HL-60/S4 (cell line): ENCODE measurements around the gene EPHB1.

Source experiments
- in situ Hi-C: fragments of 300-500 bp; cut with MboI; formaldehyde crosslinking; loops from 2 replicates; pipeline ENCODE4 v1.14.3; 2022; ENCODE audit warnings: low sequenced_read_pairs

EPHB1 gene

DNA sequence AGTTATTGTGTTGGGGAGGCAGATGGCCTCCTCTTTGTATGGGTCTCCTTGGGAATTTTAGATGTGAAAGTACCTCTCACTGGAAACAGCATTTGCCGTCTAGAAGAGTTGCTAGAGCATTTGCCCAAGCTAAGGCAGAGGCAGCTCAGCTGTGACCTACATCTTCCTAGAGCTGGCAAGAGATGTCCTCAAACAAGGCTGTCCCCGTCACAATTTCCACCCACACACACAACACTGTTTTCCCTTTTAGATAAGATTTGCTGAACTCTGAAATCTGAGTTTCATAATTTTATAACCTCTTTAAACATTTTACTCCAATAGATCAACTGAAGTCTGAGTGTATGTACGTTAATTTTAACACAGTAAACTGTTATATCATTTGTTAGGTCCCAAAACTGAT is 352.6 kb downstream of the EPHB1 start:
- in situ Hi-C loops, result no loop called here

DNA sequence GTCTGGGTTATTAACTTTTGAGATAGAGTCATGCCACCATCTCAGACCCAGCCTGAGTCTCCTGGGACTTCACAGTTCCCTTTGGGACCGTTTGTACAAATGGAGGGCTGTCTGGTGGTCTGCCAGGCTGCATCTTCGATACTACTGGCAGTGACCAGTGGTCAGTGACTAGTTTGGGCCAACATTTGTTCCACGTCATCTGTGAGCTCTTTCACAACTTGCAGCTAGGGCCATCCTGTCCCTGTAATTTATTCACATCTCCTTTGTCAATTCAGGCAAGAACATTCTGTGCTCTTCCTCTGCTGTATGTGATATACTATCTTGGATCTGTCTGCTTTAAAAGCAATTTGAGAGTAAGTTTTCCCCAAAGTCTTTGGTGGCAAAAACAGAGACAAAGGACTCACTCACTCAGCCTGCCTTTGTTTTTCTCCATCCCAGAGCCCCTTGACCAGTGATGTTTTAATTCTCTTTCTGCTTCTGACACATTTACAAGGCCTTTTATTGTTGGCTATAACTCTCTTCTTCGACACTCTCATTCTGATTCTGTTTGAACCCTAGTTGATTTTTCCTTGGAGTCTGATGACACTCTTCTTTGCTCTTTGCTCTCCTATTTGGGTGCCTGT is 353.4 kb downstream of the EPHB1 start:
- in situ Hi-C loops, result no loop called here

DNA sequence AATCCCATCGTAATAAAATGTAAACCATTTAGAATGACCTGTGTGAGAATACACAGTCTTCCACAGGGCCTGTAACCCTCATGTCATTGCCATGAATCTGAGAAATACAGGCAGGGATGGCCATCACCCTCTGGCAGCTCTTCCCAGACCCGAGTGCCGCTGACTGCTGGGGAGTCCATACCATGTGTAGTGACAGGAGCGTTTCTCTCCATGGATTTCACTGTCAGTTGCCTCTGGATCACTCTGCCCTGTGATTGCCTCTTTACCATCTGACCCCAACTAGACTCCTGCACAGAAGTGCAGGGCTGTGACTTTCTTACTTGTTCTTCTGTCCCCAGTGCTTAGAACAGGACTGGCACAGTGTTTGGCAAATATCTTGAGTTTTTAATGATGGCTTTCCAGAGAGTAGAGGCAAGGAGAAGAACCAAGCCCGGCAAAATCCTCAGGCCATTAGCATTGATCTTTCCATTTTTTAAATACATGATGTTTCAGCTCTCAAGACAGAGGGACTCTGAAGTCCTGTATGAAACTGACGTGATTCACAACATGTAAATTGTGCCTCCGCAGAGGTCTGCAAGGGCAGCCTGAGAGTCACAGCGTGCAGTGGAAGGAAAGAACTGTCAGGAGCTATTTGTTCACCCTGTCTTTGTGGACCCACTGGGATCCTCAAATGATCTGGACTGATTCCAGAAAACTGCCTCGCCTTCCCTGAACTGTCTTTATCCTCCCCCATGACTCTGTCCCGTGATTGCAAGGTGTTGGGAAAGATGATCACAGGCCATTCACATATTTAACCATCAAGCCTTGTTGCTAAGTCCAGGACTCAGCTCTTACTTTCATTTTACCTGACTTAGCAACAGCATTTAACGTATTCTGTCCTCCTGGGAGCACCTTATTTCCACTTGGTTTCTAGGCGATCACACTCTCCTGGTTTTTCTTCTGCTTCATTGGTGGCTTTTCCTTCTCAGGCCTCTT is 354.9 kb downstream of the EPHB1 start:
- in situ Hi-C loops, result no loop called here

DNA sequence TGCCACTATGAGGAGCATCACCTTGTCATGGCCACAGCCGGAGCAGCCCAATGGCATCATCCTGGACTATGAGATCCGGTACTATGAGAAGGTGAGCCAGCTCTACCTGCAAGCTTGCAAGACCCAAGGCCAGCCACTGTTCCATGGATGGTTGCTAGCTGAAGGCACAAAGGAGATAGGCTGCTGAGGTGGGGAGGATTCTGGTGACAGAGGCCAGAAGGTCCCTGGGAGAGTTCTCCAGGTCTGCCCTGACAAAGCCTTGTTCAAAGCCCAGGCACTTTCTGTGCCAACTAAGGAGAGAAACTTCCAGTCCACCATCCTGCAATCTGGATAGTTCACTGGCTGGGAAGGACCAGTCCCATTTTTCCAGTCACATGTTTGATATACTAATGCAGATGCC is 359.1 kb downstream of the EPHB1 start:
- in situ Hi-C loops, result no loop called here

DNA sequence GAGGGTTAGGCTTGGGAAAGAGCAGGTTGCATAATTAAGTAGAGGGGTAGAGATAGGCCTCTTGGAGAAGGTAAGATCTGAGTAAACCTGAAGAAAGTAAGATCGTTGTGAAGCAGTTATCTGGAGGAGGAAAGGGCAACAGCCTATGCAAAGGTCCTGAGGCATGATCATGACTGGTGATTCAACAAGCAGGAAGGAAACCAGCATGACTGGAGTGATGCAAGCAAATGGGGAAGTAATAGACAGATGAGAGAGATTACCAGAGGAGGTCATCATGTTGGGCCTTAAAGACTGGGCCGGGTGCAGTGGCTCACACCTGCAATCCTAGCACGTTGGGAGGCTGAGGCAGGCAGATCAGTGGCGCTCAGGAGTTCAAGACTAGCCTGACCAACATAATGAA is 360.2 kb downstream of the EPHB1 start:
- in situ Hi-C loops, result no loop called here

DNA sequence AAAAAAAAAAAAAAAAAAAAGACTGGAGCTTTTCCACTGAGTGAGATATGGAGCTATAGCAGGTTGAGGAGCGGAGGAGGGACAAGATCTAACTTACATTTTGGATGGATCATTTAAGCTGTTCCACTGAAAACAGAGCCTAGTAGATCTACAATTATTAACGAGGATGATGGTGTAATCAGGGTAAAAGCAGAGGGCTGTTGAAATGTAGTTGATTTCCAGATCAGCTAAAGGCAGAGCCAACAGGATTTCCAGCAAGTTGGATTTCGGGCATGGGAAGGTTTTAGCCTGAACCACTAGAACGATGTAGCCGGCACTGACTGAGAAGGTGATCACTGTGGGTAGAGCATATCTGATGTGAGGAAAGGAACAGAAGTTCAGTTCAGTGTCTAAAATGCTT is 360.7 kb downstream of the EPHB1 start:
- in situ Hi-C loops, result no loop called here

DNA sequence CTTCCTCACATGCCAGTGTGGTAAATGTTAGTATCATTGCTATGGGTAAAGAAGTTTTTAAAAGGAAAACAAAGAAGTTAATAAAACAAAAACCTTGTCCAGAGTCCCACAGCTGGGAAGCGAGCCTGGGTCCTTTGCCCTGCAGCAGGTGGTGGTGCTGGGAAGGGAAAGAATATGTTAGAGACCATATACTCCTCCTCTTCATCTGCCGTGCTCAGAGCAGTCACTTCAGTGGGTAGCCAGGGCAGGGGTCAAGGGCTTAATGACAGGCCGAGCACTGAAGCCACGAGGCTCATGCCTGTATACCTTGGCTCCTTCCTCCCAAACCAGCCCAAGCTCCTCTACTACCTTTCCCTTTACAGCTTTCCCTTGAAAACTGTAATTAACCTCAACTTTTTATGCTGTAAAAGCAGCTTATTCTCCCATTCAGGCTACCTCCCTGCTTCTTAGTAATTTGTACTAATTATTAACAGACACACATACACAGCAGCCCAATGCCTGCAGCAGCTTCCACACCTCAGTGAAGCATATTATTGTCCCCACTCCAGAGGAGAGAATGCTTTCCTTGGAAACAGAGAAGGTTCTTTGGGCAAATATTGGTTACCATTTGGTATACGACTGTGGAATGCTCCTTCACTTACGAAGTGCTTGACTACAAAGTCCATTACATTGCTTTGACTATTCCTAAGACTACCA is 362.1 kb downstream of the EPHB1 start:
- in situ Hi-C loops, result no loop called here

DNA sequence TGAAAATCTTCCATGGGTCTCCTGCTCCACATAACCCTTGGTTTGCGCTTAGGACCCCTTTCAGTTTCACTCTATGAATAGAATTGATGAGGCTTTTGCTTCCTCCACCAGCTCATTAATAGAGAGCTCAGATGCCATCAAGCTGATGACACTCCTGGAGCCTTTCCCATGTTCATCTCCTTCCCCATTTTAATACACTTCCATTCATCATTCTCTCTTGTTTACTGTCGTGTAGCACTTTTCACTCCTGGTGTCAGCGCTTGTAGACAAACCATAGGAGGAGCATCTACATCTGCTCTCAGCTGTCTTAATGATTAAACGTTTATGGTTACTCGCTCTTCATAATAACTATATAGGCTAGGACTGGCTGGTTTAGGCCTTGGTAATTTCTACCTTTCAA is 363.5 kb downstream of the EPHB1 start:
- in situ Hi-C loops, result no loop called here

DNA sequence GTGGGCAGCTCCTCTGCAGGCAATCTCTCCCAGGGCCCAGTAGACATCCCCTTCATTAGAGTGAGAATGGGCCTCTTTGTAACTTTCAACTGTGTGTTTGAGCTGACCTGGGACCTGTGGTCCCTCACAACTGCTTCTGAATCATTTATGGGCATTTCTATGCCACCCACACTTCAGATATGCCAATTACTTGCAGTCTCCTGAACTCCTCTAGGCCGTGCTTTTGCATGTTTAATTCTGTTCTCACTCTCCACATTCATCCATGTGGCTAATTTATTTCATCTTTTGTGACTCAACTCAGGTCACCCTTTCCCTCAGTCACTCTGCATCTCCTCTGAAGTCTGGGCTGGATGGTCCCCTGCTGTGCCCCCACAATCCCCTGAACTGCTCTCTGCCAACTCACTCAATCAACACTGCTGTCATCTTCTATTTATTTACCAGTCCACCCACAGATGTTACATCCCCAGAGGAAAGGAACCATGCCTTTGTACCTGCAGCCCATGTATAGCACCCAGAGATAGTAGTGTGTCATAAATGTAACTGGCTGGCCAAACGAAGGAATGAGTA is 364.7 kb downstream of the EPHB1 start:
- in situ Hi-C loops, result no loop called here

DNA sequence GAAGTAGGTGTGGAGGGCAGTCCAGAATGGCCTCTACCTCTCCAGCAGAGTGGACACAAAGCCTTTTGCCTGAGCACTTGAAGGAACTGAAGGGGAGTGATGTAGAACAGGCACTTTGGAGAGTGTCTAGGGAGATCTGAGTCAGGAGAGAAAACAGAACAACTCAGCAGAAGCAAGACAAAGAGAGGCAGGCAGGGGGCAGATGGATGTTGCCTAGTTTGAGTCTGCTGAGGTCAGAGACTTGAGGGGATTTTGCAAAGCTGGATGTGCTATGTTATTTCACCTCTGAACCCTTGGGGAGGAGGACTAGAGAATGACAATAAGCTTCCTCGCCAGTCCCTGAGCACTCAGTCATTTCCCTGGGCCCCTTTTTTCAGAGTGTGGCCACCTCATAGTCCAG is 366.4 kb downstream of the EPHB1 start:
- in situ Hi-C loops, result no loop called here

DNA sequence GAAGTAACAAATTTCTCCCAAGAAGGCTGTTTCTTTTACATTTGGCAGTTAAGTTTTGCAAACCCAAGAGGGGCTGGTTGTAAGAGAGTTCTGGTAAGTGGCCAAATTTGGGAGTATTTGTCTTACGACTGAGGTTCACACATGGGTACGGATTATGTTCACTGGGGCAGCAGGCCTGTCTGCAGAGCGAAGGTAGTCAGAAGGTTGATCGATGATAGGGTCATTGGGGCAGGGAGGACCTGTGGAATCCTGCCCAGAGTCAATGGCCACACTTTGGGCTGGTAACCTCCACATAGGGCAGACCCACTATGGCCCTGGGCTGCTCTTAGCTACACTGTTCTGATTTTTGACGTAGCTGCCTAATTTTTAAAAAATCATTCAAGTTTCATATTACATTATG is 368.6 kb downstream of the EPHB1 start:
- in situ Hi-C loops, result no loop called here

DNA sequence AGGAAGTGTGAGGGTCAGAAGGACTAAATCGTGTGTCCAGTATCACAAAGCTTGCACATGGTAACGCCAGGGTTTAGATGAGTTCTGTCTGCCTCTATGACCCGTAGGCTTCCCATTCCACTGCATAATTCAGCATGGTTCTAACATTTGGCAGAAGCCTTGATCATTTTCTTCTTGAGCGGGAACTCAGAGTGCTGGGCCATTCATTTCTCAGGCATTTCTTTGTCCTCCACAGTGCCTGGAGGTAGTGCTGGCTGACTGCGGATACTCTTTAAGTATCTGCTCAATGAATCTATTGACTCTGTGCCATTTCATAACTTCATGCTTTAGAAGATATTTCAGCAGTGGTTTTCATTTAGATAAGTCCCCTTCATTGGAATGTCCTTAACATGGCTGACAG is 370.2 kb downstream of the EPHB1 start:
- in situ Hi-C loops, result no loop called here

DNA sequence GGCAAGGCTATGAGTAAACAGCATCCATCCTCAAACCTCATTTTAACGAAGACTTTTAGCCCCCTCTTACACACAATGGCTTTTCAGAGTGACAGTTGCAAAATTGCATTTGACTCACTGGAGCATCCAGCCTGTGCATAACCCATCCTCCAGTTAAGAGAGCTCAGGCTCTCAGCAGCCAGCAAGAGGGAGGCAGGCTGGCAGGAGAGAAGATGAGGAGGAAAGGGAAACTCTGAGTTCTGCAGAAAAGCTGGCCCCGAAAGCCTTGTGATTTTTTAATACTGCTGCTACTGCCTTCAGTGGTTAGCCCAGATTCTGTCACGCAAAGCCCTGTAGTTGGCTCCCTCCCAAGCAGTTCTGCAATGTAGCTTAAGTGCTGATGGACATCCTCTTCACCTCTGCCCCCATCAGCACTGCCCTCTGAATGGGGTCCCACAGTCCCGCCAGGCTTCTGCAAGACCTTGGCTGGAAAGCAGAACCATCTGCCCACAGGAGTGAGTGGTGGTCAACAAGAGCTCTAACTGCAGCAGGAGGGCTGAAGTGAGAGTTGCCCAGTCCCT is 371.3 kb downstream of the EPHB1 start:
- in situ Hi-C loops, result no loop called here

DNA sequence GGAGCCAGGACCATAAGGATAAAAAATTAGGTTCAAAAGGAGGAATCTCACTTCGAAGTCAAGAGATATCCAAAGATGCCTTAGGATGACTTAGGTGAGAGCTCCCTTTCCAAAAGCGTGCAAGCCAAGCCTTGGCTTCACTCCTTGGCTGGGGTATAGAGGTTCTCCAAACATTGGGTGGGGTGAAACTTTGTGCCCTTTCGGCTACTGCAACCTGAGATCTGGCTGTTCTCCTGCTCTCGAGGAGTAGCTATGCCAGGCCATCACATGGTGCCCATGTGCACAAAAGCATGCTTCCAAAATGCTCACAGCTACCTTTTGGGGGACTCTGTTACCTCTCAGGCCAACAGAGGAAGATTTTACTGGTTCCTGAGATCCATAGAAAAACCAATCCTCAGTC is 373.8 kb downstream of the EPHB1 start:
- in situ Hi-C loops, result no loop called here

DNA sequence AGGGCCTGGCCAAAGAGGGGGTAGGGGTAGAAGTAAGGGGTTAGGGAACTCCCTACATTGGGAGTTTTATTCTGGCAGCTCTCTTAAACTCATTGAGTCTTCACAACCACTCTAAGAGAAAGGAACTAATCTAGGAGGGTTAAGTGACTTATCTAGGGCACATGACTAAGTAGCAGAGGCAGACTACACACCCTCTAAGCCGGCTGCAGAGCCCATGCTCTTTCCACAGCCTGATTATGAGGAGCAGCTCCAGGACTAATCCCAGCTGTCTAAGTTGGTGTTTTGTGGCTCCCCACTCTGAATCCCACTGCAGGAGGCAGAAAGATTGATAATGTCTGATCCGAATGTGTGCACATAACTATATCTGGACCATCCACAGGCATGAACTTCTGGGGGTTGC is 374.6 kb downstream of the EPHB1 start:
- in situ Hi-C loops, result no loop called here

DNA sequence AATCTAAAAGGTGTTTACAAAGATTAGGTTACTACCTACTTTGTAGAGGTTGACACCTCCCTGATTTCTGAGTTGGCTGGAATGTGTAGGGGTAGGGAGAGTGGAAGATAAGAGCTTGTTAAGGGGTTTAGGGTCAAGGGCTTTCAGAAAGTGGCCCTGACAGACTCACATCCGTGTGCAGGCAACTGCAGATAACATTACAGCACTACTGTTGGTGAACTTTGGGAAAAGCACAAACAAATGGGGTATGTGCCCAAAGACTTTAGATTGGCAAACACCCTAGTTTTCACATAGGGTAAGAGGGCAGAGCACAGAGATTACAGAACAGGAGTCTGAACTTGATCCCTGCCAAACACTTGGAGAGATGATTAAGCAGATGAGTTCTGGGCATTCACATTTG is 375.7 kb downstream of the EPHB1 start:
- in situ Hi-C loops, result no loop called here

DNA sequence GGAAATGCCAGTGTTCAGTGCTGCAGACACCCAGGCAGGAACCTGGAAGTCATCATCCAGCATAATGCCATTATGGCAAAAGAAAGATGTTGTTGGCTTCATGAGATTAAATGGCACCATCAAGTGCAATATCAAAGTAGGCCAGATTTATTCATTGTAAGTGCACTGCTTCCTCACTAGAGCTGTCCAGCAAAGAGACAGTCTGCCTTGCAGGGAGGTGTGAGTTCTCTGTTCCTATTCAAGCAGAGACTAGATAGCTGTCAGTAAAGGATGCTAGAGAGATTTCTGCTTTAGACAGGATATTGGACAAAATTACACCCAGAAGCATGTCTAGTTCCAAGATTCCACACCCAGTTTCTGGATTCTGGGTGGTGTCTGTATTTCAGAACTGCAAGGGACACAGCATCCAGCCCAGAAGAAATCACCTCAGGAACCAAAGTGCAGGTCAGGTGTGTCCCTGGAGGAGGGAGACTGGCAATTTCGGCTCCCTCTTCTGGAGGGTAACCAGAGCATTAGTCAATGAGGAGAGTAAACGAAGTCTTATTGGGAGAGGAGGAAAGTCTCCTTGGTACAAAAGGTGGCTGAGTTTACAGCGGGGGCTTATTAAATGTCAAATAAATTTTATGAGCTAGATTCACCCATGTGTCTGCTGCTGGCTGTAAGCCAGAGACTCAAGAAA is 377.3 kb downstream of the EPHB1 start:
- in situ Hi-C loops, result no loop called here

DNA sequence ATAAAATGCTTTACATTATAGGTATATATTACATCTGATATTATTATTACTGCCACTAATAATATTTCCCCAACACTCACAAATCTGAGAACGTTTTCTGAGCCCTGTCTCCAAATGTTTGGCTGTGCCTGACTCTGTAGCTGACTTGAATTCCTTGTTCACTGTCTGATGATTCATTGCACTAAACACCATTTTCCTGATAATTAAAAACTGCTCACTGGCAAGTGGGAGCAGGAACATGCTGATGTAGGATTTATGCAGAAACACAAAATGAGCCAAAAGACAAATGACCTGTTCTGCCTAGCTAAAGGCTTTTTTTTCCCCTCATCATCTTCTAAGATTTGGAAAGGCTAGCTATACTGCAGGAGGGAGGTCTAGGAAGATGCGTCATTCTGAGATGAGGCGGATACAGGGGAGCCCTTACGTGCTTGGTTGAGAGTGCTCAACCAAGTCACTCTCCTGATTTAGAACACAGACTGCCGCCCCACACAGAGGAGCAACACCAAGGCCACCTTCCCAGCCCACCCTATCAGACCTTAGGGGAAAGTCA is 380.7 kb downstream of the EPHB1 start:
- in situ Hi-C loops, result no loop called here

DNA sequence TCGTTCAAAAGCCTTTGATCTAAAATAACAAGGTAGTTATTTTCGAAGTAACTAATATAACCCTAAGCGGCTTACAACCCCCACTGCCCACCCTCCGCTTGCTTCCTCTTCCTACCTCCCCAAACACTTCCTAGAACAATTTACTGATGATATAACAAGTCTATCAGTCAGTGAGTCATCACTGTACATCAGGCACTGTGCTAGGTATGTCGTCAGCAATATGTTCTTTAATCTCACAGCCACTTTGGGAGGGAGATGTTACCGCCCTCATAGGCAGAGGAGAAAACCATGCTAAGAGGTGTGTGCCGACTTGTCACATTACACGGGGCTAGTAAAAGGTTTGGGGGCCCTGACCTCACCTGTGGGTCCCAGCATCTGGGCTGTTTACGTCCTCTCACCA is 381.8 kb downstream of the EPHB1 start:
- in situ Hi-C loops, result no loop called here

DNA sequence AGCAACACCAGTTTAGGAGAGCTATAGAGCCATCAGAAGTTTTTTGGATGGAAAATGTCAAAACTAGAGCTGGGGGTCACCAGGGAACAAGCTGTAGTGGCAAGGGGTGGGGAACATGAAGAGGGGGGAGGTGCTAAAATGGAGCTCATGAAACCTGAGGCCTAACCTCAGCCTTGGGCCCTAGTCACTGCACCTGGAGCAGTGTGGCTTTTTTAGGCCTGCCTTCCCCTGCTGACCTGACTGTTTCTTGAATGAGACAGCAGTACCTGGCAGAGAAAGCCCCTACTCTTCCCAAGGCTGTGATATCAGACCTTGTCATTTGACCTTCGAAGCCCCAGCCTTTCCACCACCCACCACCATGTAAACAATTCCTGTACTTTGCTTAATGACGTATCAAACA is 383.5 kb downstream of the EPHB1 start:
- in situ Hi-C loops, result no loop called here
